ENCODE results near the gene CEND1. TPM values are rescaled to one million over a fixed set of nuclear protein-coding genes. Genes with fewer than 3 reads are reported as not detected.
A peak's percentile ranks its signal among the peaks of the same experiment; 100 is the strongest.

CEND1 gene
- total and polyA plus RNA-seq, 2 donors (not counting 3 experiments of a cell fraction or from before 2014, with no cell fraction given) = 0.15 to 0.40 TPM

- Histone ChIP-seq H3K4me1 (ENCODE audit: control insufficient read depth, extremely low read depth, insufficient read depth, low read length) (no peaks in the 10 kb centered on the region), H3K4me2 (ENCODE audit: insufficient read depth, low read length) (no peak overlapping the region), H2AFZ (ENCODE audit: low read depth, low read length) (no peak overlapping the region), H4K20me1 (replicated peaks; ENCODE audit: control insufficient read depth, extremely low read depth, insufficient read depth, low read length) (no peaks in the 10 kb centered on the region), H3K27ac (ENCODE audit: insufficient read depth, low read depth, low read length) (no peak overlapping the region), H3K4me3 (replicated peaks in 1 of 3; ENCODE audit: insufficient read depth in 1 of 3, low read depth in 1 of 3, low read length in 3 of 3) (no peak overlapping the region), H3K9me3 (replicated peaks; ENCODE audit: control insufficient read depth, insufficient read depth, low read length) (no peaks in the 10 kb centered on the region), H3K27me3 (ENCODE audit: control insufficient read depth in 2 of 2, insufficient read depth in 2 of 2, low read length in 2 of 2) (no peaks in the 10 kb centered on the region), H3K9me1 (replicated peaks; ENCODE audit: control insufficient read depth, extremely low read depth, insufficient read depth, low read length) (no peaks in the 10 kb centered on the region), H3K79me2 (ENCODE audit: control insufficient read depth, insufficient read depth, low read length) (no peaks in the 10 kb centered on the region), H3K9ac (replicated peaks; ENCODE audit: extremely low read depth, insufficient read depth, low read length) (no peak overlapping the region), H3K36me3 (ENCODE audit: control insufficient read depth in 2 of 2, extremely low read depth in 1 of 2, insufficient read depth in 2 of 2, low read length in 2 of 2) (peaks cover 13 to 31% of the 10 kb centered on the region in 2 experiments)
- dilution Hi-C loops (cut with MboI; ENCODE audit: extremely low pct_ligation_motif_present, low sequenced_read_pairs) = no loop called here
- TF ChIP-seq POLR2AphosphoS5 (IDR thresholded peaks at IDR 0.05; ENCODE audit: insufficient read depth, low read depth, low read length) (no peak), FOS (IDR thresholded peaks at IDR 0.05; ENCODE audit: borderline replicate concordance, insufficient read depth, low read length) (no peak), CTCF (IDR thresholded peaks at IDR 0.05; ENCODE audit: extremely low read depth in 1 of 2, insufficient read depth in 1 of 2, low read depth in 1 of 2, low read length in 2 of 2) (no peak), JUN (IDR thresholded peaks at IDR 0.05; ENCODE audit: borderline replicate concordance, insufficient read depth, insufficient read length, low read depth) (no peak), MYC (IDR thresholded peaks at IDR 0.05; ENCODE audit: low read depth, low read length) (no peak), POLR2A (IDR thresholded peaks at IDR 0.05; ENCODE audit: low read depth, low read length) (no peak), EZH2 (IDR thresholded peaks at IDR 0.05; ENCODE audit: borderline replicate concordance, low read depth, low read length, severe bottlenecking) (no peak), GATA2 (IDR thresholded peaks at IDR 0.05; ENCODE audit: insufficient read depth, insufficient read length, low read depth, low read length) (no peak), MAX (IDR thresholded peaks at IDR 0.05; ENCODE audit: insufficient read depth, insufficient read length) (no peak)
- intact Hi-C loops (cut with micrococcal nuclease) = no loop called here
- FAIRE-seq (peak; percentile 48), DNase-seq (ENCODE audit: low read depth, low spot score) (no peak)
- ChIA-PET CTCF (interaction anchor here (1.1 kb wide), 1 partner anchor 16 kb away, joined by 4 read pairs; no protein-coding TSS in a partner anchor), POLR2A (no interaction called here)
- TSS peak; percentile 13 for BruUV-seq (replicated peaks)
Measured at GRCh38 chr11:764322-765024, 25.4 kb downstream of the CEND1 start.
